Uterus (tissue), 2 donors: Measurements from ENCODE around the gene KRT73.

Source experiments
- CTCF ChIP-seq, 4 experiments: fragments of 200-600 bp in 2 of 4; fragments of 450-650 bp in 2 of 4; sonication (generic) in 2 of 4; IDR thresholded peaks; one replicate each; pipeline ENCODE4 v1.5.1; 2016 to 2019; ENCODE audit warnings: antibody characterized with exemption in 4 of 4, mild to moderate bottlenecking in 2 of 4, moderate library complexity in 1 of 4
- POLR2A ChIP-seq, 2 donors: fragments of 450-650 bp; IDR thresholded peaks; one replicate each; pipeline ENCODE4 v1.6.1; 2016; ENCODE audit warnings: antibody characterized with exemption in 2 of 2, mild to moderate bottlenecking in 1 of 2, moderate library complexity in 1 of 2

- TF ChIP-seq POLR2A (IDR thresholded peaks at IDR 0.05) (no peak), CTCF (IDR thresholded peaks at IDR 0.05) (no peak)
Observed at GRCh38 chr12:52630599-52631200, 12.3 kb upstream of the KRT73 start.
